DOHH2 (cell line): ENCODE measurements around the gene PCNX4.

ENCODE experiments used
- H3F3A ChIP-seq: fragments of 200-600 bp; sonication (generic), shearing (Covaris generic); 2 replicates; pipeline ENCODE4 v1.6.0; 2016; ENCODE audit warnings: antibody characterized with exemption, mild to moderate bottlenecking; ENCODE audit not compliant: control insufficient read depth, insufficient read depth
- H3K27ac ChIP-seq: fragments of 200-600 bp; sonication (generic); 2 replicates; pipeline ENCODE4 v1.5.1; 2014; ENCODE audit warnings: low read depth, mild to moderate bottlenecking, low read length, moderate library complexity
- H3K27me3 ChIP-seq: fragments of 200-600 bp; sonication (generic); 2 replicates; pipeline ENCODE4 v1.6.1; 2014; ENCODE audit warnings: mild to moderate bottlenecking, low read length, mixed read lengths; ENCODE audit not compliant: control insufficient read depth
- H3K36me3 ChIP-seq: fragments of 200-600 bp; sonication (generic); 2 replicates; pipeline ENCODE4 v1.6.1; 2014; ENCODE audit warnings: mild to moderate bottlenecking, low read length, moderate library complexity, mixed read lengths; ENCODE audit not compliant: control insufficient read depth
- H3K4me1 ChIP-seq: fragments of 200-600 bp; sonication (generic); 2 replicates; pipeline ENCODE4 v1.6.1; 2014; ENCODE audit warnings: mild to moderate bottlenecking, low read length, mixed read lengths; ENCODE audit not compliant: control insufficient read depth
- H3K4me2 ChIP-seq: fragments of 200-600 bp; sonication (generic); 2 replicates; pipeline ENCODE4 v1.6.0; 2014; ENCODE audit warnings: mild to moderate bottlenecking, low read length, moderate library complexity
- H3K4me3 ChIP-seq: fragments of 200-600 bp; sonication (generic); 2 replicates; pipeline ENCODE4 v1.5.1; 2014; ENCODE audit warnings: mild to moderate bottlenecking, low read length, mixed read lengths
- H3K79me2 ChIP-seq: fragments of 200-600 bp; sonication (generic); 2 replicates; pipeline ENCODE4 v1.6.1; 2014; ENCODE audit warnings: mild to moderate bottlenecking, low read length, mixed read lengths; ENCODE audit not compliant: control insufficient read depth
- H3K9me2 ChIP-seq: fragments of 200-600 bp; sonication (generic); replicated peaks from 2 replicates; pipeline ENCODE4 v1.6.1; 2014; ENCODE audit warnings: mild to moderate bottlenecking, low read length, mixed read lengths; ENCODE audit not compliant: control insufficient read depth
- H3K9me3 ChIP-seq: fragments of 200-600 bp; sonication (generic); 2 replicates; pipeline ENCODE4 v1.6.1; 2014; ENCODE audit warnings: antibody characterized with exemption, low read length, mixed read lengths; ENCODE audit not compliant: control insufficient read depth, insufficient read depth
- H4K20me1 ChIP-seq: fragments of 200-600 bp; sonication (generic); 2 replicates; pipeline ENCODE4 v1.6.0; 2014; ENCODE audit warnings: low read depth, mild to moderate bottlenecking, antibody characterized with exemption, low read length, moderate library complexity; ENCODE audit not compliant: control insufficient read depth, insufficient read depth
- EZH2phosphoT487 ChIP-seq: fragments of 200-600 bp; sonication (generic); IDR thresholded peaks from 2 replicates; pipeline ENCODE4 v1.6.1; 2017; ENCODE audit warnings: borderline replicate concordance, mild to moderate bottlenecking, antibody characterized with exemption, low read length, moderate library complexity, mixed read lengths
- TF ChIP-seq, protein P1 (sequence below): fragments of 200-600 bp; sonication (generic); IDR thresholded peaks from one replicate; pipeline ENCODE4 v1.5.1; 2014; ENCODE audit warnings: antibody characterized with exemption, mild to moderate bottlenecking, low read depth, low read length; ENCODE audit not compliant: poor library complexity, severe bottlenecking

PCNX4 gene

DNA sequence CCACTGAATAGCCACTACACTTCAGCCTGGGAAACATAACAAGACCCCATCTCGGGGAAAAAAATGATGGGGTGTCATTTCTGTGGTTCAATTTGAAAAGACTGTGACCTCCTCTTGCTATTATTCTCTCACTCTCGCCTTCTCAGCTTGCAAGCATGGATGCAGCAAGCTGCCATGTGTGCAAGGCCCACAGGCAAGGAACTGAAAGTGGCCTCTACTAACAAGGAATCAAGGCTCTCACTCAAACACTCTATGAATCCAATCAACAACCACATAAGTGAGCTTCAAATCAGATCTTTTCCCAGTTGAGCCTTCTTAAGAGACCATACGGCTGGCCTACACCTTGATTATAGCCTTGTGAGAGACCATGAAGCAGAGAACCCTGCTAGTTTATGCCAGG, 91.4 kb downstream of the PCNX4 start:
- TF ChIP-seq, protein P1, sequence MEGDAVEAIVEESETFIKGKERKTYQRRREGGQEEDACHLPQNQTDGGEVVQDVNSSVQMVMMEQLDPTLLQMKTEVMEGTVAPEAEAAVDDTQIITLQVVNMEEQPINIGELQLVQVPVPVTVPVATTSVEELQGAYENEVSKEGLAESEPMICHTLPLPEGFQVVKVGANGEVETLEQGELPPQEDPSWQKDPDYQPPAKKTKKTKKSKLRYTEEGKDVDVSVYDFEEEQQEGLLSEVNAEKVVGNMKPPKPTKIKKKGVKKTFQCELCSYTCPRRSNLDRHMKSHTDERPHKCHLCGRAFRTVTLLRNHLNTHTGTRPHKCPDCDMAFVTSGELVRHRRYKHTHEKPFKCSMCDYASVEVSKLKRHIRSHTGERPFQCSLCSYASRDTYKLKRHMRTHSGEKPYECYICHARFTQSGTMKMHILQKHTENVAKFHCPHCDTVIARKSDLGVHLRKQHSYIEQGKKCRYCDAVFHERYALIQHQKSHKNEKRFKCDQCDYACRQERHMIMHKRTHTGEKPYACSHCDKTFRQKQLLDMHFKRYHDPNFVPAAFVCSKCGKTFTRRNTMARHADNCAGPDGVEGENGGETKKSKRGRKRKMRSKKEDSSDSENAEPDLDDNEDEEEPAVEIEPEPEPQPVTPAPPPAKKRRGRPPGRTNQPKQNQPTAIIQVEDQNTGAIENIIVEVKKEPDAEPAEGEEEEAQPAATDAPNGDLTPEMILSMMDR: no peak
- TF ChIP-seq EZH2phosphoT487: no peak
- no peaks in the 10 kb centered on the region for H3K79me2 ChIP-seq
- no peaks in the 10 kb centered on the region for H3K36me3 ChIP-seq
- no peaks in the 10 kb centered on the region for H3K27me3 ChIP-seq
- no peaks in the 10 kb centered on the region for H3K9me2 ChIP-seq
- no peak overlapping the region for H3K27ac ChIP-seq
- H3K4me3 ChIP-seq: no peak overlapping the region
- no peaks in the 10 kb centered on the region; the same call in 1 of the 2 replicates for H3F3A ChIP-seq
- H3K4me2 ChIP-seq: no peak overlapping the region
- H4K20me1 ChIP-seq: no peaks in the 10 kb centered on the region
- peaks cover 35% of the 10 kb centered on the region for H3K4me1 ChIP-seq
- peaks cover 2% of the 10 kb centered on the region; the same call in 1 of the 2 replicates for H3K9me3 ChIP-seq

DNA sequence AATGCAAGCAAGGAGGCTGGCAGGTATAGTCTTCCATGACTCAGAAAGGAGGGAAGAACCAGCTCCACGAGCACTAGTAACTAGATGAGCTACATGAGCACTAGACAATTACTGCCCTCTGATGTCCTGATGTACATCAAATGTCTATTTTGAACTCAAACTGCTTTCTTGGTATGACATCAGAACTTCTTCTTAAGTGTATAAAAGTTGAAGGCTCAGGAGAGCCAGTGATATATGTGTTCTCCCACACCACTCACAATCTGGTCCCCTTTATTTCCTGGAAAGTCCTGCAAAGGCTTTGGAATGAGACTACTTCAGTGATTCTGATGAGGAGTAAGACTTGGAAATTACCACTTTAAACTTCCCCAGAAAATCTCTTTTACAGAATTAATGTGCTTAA, 92.0 kb downstream of the PCNX4 start:
- Histone ChIP-seq H3K4me3 (peak overlapping the region; percentile 67), H3K79me2 (no peaks in the 10 kb centered on the region), H3K36me3 (no peaks in the 10 kb centered on the region), H3K27me3 (no peaks in the 10 kb centered on the region), H3K9me2 (no peaks in the 10 kb centered on the region), H3K4me2 (peak overlapping the region; percentile 72), H3K9me3 (no peaks in the 10 kb centered on the region), H3F3A (no peaks in the 10 kb centered on the region; the same call in 1 of the 2 replicates), H3K4me1 (peaks cover 38% of the 10 kb centered on the region), H3K27ac (no peak overlapping the region), H4K20me1 (no peaks in the 10 kb centered on the region)
- TF ChIP-seq, protein P1: no peak
- no peak for TF ChIP-seq EZH2phosphoT487

DNA sequence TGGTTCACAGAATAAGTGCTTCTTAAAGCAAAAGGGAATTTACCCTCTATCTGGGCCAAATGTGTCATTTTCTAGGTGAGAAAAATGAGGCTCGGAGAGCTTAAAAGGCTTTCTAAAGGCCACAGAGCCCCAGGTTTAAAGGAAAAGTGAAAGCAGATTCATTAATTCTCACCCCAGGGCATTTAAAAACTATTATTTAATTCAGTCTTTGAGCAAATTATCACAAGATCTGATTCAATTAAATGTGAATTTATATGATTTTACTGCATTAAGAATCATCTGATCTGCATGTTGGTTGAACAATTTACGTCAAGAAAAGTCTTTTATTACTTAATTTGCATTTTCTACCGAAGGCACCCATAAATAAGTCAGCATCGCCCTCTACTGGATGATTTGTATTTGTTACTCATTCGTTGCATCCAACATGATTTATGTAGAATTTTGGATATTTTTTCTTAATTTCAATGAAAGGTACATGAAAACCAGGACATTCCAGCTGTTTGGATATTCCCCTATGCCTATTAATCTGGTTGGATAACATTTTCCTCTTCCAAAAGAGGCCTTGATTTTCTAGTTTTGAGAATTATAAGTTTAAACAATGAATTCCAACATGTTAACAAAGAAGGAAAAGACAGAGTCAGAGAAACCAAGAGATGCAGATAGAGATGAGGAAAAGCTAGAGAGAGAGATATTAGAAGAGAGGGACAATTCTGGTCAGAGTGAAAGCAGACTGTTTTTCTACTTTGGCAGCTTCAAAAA, 92.6 kb downstream of the PCNX4 start:
- Histone ChIP-seq H3K9me2 (no peaks in the 10 kb centered on the region), H3K27ac (peak overlapping the region; percentile 37), H3K9me3 (no peaks in the 10 kb centered on the region), H3K36me3 (no peaks in the 10 kb centered on the region), H3K4me3 (peak overlapping the region; percentile 67), H3K4me2 (peak overlapping the region; percentile 72), H3K4me1 (peaks cover 44% of the 10 kb centered on the region), H3K79me2 (no peaks in the 10 kb centered on the region), H3F3A (no peaks in the 10 kb centered on the region; the same call in 1 of the 2 replicates), H3K27me3 (no peaks in the 10 kb centered on the region), H4K20me1 (no peaks in the 10 kb centered on the region)
- TF ChIP-seq, protein P1: peak; percentile 78
- no peak for TF ChIP-seq EZH2phosphoT487
